HK-2 (cell line): ENCODE data around the gene NUTM2G.
"Not testable (repeated sequence)": the region's sequence is repeated elsewhere in the genome, so short reads cannot be mapped to it uniquely, and the experiment has no call there.

ENCODE experiments used
- DNase-seq: peaks from one replicate; pipeline ENCODE4 v3.0.0-alpha.2; 2018; ENCODE audit not compliant: unreplicated experiment

NUTM2G gene, protein sequence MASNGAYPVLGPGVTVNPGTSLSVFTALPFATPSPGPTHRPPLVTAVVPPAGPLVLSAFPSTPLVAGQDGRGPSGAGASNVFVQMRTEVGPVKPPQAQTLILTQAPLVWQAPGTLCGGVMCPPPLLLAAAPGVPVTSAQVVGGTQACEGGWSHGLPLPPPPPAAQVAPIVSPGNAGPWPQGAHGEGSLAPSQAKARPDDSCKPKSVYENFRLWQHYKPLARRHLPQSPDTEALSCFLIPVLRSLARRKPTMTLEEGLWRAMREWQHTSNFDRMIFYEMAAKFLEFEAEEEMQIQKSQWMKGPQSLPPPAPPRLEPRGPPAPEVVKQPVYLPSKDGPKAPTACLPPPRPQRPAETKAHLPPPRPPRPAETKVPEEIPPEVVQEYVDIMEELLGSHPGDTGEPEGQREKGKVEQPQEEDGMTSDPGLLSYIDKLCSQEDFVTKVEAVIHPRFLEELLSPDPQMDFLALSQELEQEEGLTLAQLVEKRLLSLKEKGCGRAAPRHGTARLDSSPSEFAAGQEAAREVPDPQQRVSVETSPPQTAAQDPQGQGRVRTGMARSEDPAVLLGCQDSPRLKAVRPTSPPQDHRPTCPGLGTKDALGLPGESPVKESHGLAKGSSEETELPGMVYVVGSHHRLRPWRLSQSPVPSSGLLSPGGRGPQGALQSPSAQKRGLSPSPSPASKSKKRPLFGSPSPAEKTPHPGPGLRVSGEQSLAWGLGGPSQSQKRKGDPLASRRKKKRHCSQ

DNA sequence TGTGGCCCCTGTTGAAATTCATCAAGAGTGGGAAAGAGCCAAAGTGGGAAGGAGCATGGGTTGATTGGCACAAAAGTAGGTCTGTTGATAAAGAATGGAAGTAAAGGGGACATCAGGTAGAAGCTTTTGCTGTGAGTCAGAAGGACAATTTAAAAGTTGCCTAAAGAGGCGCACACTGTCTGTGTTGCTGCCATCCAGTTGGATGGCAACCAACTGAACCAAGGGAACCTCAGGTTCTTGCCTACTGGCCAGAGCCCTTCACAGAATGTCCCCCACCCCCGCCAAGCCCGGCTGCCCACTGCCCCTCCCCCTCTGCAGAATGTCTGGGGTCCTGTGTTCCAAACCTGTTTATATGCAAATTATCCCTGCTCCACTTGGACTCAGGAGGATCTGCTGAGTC is at the start of gene NUTM2G:
Gene NUTM2G (plus strand): TSS at position 301 of the 400 bp plus-strand sequence. CDS start 182 bp downstream, outside the sequence.
- not testable (repeated sequence) for DNase-seq

DNA sequence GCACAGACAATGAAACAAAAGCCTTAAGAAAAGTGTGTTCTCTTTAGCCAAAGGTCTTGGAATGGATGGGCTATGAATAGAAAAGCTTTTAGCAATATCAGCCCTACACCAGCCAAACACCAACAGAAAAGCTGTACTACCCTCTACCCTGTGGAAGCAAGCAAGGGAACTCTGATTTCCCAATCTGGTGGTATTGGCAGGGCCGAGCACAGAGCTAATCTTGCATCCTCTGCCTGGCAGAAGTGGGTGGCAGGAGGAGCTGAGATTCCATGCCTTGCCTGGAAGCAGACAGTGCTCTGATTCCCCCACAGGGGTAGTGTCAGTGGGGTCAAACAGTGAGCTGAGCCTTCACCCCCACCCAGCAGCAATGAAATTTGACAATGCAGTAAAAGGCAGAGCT is 44.7 kb upstream of the NUTM2G start:
- DNase-seq: no peak

DNA sequence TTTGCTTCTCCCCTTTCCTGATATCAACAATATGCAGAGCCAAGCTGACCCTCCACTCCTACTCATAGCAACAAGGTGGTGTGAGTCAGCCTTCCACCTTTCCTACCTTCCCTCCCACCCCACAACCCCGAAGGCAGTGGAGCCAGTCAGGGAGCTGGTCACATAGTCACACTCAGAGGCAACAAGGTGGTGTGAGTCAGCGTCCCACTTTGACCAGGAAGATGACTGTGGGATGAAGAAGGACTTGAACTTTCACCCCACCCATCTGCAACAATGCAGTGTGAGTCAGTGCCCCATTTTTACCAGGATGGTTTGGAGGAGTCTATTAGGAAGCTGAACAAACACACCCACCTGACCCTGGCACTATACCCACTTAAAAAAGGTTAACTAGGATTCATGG is 44.2 kb upstream of the NUTM2G start:
- peak; percentile 86 for DNase-seq

GRCh38 chr9:96885424-96885823 is 43.2 kb upstream of the NUTM2G start:
- DNase-seq: no peak

- DNase-seq: no peak
Observed at GRCh38 chr9:96888591-96888990, 40.1 kb upstream of the NUTM2G start.

- no peak for DNase-seq
Observed at GRCh38 chr9:96892131-96892530, 36.5 kb upstream of the NUTM2G start.

DNA sequence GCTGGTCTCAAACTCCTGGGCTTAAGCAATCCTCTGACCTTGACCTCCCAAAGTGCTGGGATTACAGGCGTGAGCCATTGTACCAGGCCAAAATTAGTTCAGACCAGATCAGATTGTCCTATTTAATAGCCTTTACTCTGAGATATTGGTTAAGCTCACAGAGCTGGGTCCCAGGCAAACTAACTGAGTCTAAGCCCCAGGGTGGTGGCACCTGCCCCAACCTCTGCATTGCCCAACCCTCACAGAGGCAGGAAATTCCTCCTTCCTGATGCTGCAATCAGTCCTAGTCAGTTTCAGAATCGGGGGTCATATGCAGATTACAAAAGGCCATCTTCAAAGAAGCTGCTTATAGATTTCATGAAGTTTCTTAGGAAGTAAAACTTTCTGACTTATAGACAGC is 28.6 kb upstream of the NUTM2G start:
- DNase-seq: not testable (repeated sequence)

DNA sequence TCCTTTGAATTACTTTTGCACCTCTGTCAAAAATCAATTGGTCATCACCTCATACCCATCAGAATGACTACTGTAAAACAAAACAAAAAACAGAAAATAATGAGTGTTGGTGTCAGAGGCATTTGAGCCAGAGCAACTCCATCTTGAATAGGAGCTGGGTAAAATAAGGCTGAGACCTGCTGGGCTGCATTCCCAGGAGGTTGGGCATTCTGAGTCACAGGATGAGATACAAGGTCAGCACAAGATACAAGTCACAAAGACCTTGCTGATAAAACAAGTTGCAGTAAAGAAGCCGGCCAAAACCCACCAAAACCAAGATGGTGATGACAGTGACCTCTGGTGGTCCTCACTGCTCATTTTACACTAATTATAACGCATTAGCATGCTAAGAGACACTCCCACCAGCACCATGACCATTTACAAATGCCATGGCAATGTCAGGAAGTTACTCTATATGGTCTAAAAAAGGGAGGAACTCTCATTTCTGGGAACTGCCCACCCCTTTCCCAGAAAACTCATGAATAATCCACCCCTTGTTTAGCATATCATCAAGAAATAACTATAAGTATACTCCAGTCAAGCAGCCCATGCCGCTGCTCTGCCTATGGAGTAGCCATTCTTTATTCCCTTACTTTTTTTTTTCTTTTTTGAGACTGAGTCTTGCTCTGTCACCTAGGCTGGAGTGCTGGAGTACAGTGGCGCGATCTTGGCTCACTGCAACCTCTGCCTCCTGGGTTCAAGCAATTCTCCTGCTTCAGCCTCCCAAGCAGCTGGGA is 23.5 kb upstream of the NUTM2G start:
- not testable (repeated sequence) for DNase-seq

GRCh38 chr9:96908479-96908878 is 20.2 kb upstream of the NUTM2G start:
- DNase-seq: not testable (repeated sequence)

GRCh38 chr9:96915539-96915938 is 13.1 kb upstream of the NUTM2G start:
- not testable (repeated sequence) for DNase-seq

- DNase-seq: not testable (repeated sequence)
Observed at GRCh38 chr9:96916531-96916930, 12.1 kb upstream of the NUTM2G start.

DNA sequence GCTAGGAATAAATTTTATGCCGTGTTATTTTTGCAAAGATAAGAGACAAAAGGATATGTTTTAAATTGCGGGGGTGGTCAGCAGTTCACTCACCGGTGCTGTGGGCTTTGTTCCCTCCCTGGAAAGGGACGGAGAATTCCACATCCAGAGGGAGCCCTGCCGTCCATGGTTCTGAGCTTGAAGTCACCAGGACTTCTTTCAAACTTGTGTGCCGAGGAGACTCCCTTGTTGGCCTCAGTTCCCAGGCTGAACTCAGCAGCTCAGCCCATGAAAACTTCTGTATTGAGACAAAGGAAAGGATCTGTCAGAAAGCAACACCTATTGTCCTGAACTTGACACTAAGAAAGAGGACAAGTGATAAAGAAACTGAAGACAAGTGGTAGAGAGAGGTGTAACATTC is 10.1 kb upstream of the NUTM2G start:
- DNase-seq: not testable (repeated sequence)

DNA sequence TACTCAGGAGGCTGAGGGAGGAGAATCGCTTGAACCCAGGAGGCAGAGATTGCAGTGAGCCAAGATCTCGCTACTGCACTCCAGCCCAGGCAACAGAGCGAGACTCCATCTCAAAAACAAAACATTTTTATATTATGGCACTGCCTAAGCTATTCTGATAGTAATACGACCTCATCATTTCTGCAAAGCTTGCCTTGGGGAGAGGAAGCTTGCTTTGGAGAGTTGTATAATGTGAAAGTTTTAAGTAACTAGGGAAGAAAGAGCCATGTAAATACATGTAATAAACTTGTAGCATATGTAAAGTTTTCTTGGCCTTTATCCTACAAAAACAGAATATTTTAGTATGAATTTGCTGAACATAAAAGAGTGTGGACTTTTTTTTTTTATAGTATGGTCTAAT is 7.8 kb upstream of the NUTM2G start:
- DNase-seq: not testable (repeated sequence)

DNA sequence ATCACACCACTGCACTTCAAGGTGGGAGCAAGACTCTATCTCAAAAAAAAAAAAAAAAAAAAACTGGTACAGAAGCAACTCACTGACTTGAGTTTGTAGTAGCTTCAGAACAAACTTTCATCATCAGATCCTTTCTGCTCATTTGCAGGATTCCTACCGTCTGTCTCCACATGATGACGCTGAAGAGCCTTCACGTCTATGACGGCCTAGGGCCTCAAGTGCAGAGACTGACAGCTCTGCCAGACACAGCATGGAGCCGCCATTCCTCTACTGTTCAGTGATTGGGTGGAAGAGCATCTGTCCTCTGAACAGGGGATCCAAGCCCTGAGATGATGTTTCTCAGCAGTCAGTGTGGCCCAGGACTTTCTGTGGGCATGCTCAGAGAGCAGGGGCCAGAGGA is 3.1 kb upstream of the NUTM2G start:
- not testable (repeated sequence) for DNase-seq

GRCh38 chr9:96931665-96932064 is 3.0 kb downstream of the NUTM2G start:
- not testable (repeated sequence) for DNase-seq

DNA sequence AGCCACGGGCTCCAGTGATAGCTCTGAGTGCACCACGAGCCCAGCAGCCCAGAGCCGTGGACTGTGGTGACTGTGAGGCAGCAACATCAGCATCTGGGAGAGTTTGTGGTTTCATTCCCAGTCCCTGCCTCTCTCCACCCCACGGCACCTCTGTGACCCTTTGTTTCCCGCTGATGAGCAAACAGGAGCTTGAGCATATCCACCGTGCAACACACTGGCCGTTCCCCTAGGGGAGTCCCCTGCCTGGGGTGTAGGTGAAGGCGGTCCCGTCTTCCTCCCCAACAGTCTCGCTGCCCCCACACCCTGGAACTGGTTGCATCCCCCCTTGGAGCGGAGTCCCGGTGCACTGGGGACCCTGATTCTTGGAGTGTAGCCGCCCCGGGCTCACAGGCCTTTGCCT is 5.5 kb downstream of the NUTM2G start:
- DNase-seq: peak; percentile 7

GRCh38 chr9:96934706-96935105 is 6.1 kb downstream of the NUTM2G start:
- not testable (repeated sequence) for DNase-seq

GRCh38 chr9:96935401-96935800 is 6.8 kb downstream of the NUTM2G start:
- not testable (repeated sequence) for DNase-seq

GRCh38 chr9:96937442-96937841 is 8.8 kb downstream of the NUTM2G start:
- DNase-seq: not testable (repeated sequence)

DNA sequence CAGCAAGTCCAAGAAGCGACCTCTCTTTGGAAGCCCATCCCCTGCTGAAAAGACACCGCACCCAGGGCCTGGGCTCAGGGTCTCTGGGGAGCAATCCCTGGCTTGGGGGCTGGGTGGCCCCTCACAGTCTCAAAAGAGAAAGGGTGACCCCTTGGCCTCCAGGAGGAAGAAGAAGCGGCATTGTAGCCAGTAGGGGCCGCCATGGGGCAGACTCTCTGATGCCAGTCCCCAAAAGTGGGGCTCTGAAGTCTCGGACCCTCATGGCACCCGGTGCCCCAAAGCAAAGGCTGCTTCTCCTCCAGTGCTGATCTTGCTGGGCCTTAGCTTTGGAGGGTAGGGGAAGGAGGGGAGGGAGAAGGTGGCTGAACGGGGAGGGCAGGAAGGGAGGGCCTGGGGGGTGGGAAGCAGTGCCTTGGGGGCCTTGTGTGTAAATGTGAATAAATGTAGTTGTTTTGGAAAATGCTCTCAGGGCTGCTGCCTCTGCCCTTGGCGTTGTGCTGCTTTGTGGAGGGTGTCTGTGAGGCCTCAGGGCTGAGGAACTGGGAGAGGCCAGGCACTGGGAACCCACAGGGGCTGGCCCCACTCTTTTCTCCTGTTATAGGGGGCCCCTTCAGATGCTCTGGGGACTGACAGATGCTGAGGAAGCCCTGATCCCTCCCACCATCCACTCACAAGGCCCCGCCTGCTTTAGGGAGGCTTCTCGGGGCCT is 10.5 kb downstream of the NUTM2G start:
- DNase-seq: not testable (repeated sequence)

GRCh38 chr9:96940982-96941381 is 12.3 kb downstream of the NUTM2G start:
- not testable (repeated sequence) for DNase-seq
